HFFc6 (cell line): ENCODE measurements around the gene PIK3R1. TPM values are rescaled to one million over a fixed set of nuclear protein-coding genes. Genes with fewer than 3 reads are reported as not detected.

Experiments
- DNase-seq: peaks from one replicate; pipeline ENCODE4 v3.0.0-alpha.2; 2018
- H3K27ac Mint-ChIP-seq: 2 replicates; pipeline ENCODE4 v1.8.0; 2020; ENCODE audit warnings: mild to moderate bottlenecking, mixed read lengths
- H3K27me3 Mint-ChIP-seq: 2 replicates; pipeline ENCODE4 v1.8.0; 2021; ENCODE audit warnings: mild to moderate bottlenecking, moderate library complexity, mixed read lengths; ENCODE audit not compliant: insufficient read depth
- H3K36me3 Mint-ChIP-seq: 2 replicates; pipeline ENCODE4 v1.8.0; 2021; ENCODE audit warnings: low read depth, mixed read lengths
- H3K4me1 Mint-ChIP-seq: 2 replicates; pipeline ENCODE4 v1.8.0; 2020; ENCODE audit warnings: low read depth, mixed read lengths
- H3K4me3 Mint-ChIP-seq: 2 replicates; pipeline ENCODE4 v1.8.0; 2020; ENCODE audit warnings: mild to moderate bottlenecking, moderate library complexity, mixed read lengths
- H3K9me3 Mint-ChIP-seq: 2 replicates; pipeline ENCODE4 v1.8.0; 2020; ENCODE audit warnings: mild to moderate bottlenecking, mixed read lengths
- CTCF ChIP-seq: fragments of 200-600 bp; sonication (generic); IDR thresholded peaks from 2 replicates; pipeline ENCODE4 v1.5.0; 2021; ENCODE audit warnings: antibody characterized with exemption, mild to moderate bottlenecking
- total RNA-seq, 6 experiments: library from RNA; stranded (reverse); fragmentation: NEBNext Ultra II Directional; extraction: Animal tissue kit (Norgen Biotek cat#: 25700); gene quantifications; 2 replicates in 1 of 6; 3 replicates in 5 of 6; pipeline ENCODE4 v1.2.3, GENCODE V29; 2021

Gene PIK3R1
- total RNA-seq, 6 experiments from 2014 or later = 19.6 to 26.4 (median 22.4) TPM

GRCh38 chr5:68295772-68296171, 80.2 kb downstream of the PIK3R1 start:
- no peak for DNase-seq
- H3K27me3 Mint-ChIP-seq = no peaks in the 10 kb centered on the region; the same call in 1 of the 2 replicates
- no peaks in the 10 kb centered on the region for H3K9me3 Mint-ChIP-seq
- H3K27ac Mint-ChIP-seq = no peak overlapping the region
- H3K4me3 Mint-ChIP-seq = no peak overlapping the region
- TF ChIP-seq CTCF = no peak
- peaks cover 61% of the 10 kb centered on the region for H3K36me3 Mint-ChIP-seq
- H3K4me1 Mint-ChIP-seq = peaks cover 43% of the 10 kb centered on the region

GRCh38 chr5:68296895-68297294, 81.3 kb downstream of the PIK3R1 start:
- Mint-ChIP-seq H3K36me3 (peaks cover 61% of the 10 kb centered on the region), H3K27me3 (no peaks in the 10 kb centered on the region), H3K4me1 (peaks cover 32% of the 10 kb centered on the region), H3K9me3 (no peaks in the 10 kb centered on the region), H3K4me3 (no peak overlapping the region), H3K27ac (no peak overlapping the region)
- TF ChIP-seq CTCF = no peak
- no peak for DNase-seq

GRCh38 chr5:68297656-68298055, 82.1 kb downstream of the PIK3R1 start:
- H3K4me1 Mint-ChIP-seq = peaks cover 26% of the 10 kb centered on the region
- no peak overlapping the region for H3K4me3 Mint-ChIP-seq
- no peaks in the 10 kb centered on the region for H3K27me3 Mint-ChIP-seq
- no peak overlapping the region for H3K27ac Mint-ChIP-seq
- no peak for TF ChIP-seq CTCF
- DNase-seq = no peak
- H3K36me3 Mint-ChIP-seq = peaks cover 62% of the 10 kb centered on the region
- H3K9me3 Mint-ChIP-seq = no peaks in the 10 kb centered on the region

GRCh38 chr5:68298479-68298878, 82.9 kb downstream of the PIK3R1 start:
- Mint-ChIP-seq H3K4me3 (no peak overlapping the region), H3K36me3 (peaks cover 58% of the 10 kb centered on the region), H3K9me3 (no peaks in the 10 kb centered on the region), H3K27me3 (no peaks in the 10 kb centered on the region), H3K27ac (no peak overlapping the region), H3K4me1 (peaks cover 33% of the 10 kb centered on the region)
- DNase-seq = no peak
- TF ChIP-seq CTCF = no peak

GRCh38 chr5:68299105-68299504, 83.5 kb downstream of the PIK3R1 start:
- Mint-ChIP-seq H3K27ac (no peak overlapping the region), H3K27me3 (no peaks in the 10 kb centered on the region), H3K4me1 (peaks cover 39% of the 10 kb centered on the region), H3K9me3 (no peaks in the 10 kb centered on the region), H3K4me3 (no peak overlapping the region), H3K36me3 (peaks cover 53% of the 10 kb centered on the region)
- no peak for TF ChIP-seq CTCF
- DNase-seq = no peak

- peaks cover 49% of the 10 kb centered on the region for H3K36me3 Mint-ChIP-seq
- no peak overlapping the region for H3K27ac Mint-ChIP-seq
- DNase-seq = no peak
- H3K4me1 Mint-ChIP-seq = peaks cover 44% of the 10 kb centered on the region
- TF ChIP-seq CTCF = no peak
- H3K9me3 Mint-ChIP-seq = no peaks in the 10 kb centered on the region
- no peaks in the 10 kb centered on the region for H3K27me3 Mint-ChIP-seq
- no peak overlapping the region for H3K4me3 Mint-ChIP-seq
Observed at GRCh38 chr5:68299575-68299974, 84.0 kb downstream of the PIK3R1 start.
